Measurements from ENCODE around the gene THBS3. TPM values are rescaled to one million over a fixed set of nuclear protein-coding genes. Genes with fewer than 3 reads are reported as not detected.
A peak's percentile ranks its signal among the peaks of the same experiment; 100 is the strongest.

Gene THBS3
- polyA plus RNA-seq, 1 donor (not counting 4 experiments of a cell fraction or from before 2014, with no cell fraction given), result 16.2 TPM

- FAIRE-seq, result no peak
Measured at GRCh38 chr1:155254228-155254713, 46.6 kb upstream of the THBS3 start.

GRCh38 chr1:155253797-155254196 is 46.1 kb upstream of the THBS3 start:
- DNase-seq (ENCODE audit: low read depth, low spot score) (no peak), FAIRE-seq (peak; percentile 60)
- Histone ChIP-seq H3K9ac (ENCODE audit: control insufficient read depth, extremely low read depth, insufficient read depth, low read length) (peak overlapping the region; percentile 77), H4K20me1 (ENCODE audit: control insufficient read depth, extremely low read depth, insufficient read depth, low read length) (no peaks in the 10 kb centered on the region), H3K4me2 (ENCODE audit: control insufficient read depth, extremely low read depth, insufficient read depth, low read depth, low read length) (peak overlapping the region; percentile 94), H3K9me3 (ENCODE audit: control insufficient read depth, low read depth, low read length) (no peaks in the 10 kb centered on the region), H3K4me1 (ENCODE audit: control insufficient read depth, extremely low read depth, insufficient read depth, low read length) (peaks cover 19% of the 10 kb centered on the region), H3K36me3 (ENCODE audit: control insufficient read depth in 2 of 2, extremely low read depth in 1 of 2, insufficient read depth in 2 of 2, low read length in 2 of 2) (peaks cover 7 to 14% of the 10 kb centered on the region in 2 experiments), H3K9me1 (ENCODE audit: control insufficient read depth, extremely low read depth, insufficient read depth, low read length) (no peaks in the 10 kb centered on the region), H3K79me2 (ENCODE audit: control insufficient read depth, insufficient read depth, low read length) (peaks cover 13% of the 10 kb centered on the region), H2AFZ (ENCODE audit: control insufficient read depth, low read length) (no peak overlapping the region), H3K27ac (ENCODE audit: control insufficient read depth, insufficient read depth, low read length) (no peak overlapping the region), H3K27me3 (ENCODE audit: control insufficient read depth, extremely low read depth, insufficient read depth, low read length) (no peaks in the 10 kb centered on the region), H3K4me3 (ENCODE audit: control insufficient read depth in 2 of 3, extremely low read depth in 1 of 3, insufficient read depth in 2 of 3, low read depth in 1 of 3, low read length in 3 of 3) (peak overlapping the region; percentile 77 to 83 (median 81))
- no peak for TF ChIP-seq EZH2 (IDR thresholded peaks at IDR 0.05; ENCODE audit: low read length)
- no peak for TF ChIP-seq CTCF (optimal IDR thresholded peaks at IDR 0.05 in 1 of 3, IDR thresholded peaks at IDR 0.05 in 1 of 3, conservative IDR thresholded peaks at IDR 0.05 in 1 of 3; ENCODE audit: extremely low read depth in 1 of 3, insufficient read depth in 2 of 3, low read length in 3 of 3)
- dilution Hi-C loops (cut with MboI; ENCODE audit: extremely low pct_ligation_motif_present, low sequenced_read_pairs), result no loop called here

More at GRCh38 chr1:155254228-155254713, 46.6 kb upstream of the THBS3 start:
- TF ChIP-seq EZH2 (IDR thresholded peaks at IDR 0.05; ENCODE audit: low read length), result no peak
- TF ChIP-seq CTCF (optimal IDR thresholded peaks at IDR 0.05 in 1 of 3, IDR thresholded peaks at IDR 0.05 in 1 of 3, conservative IDR thresholded peaks at IDR 0.05 in 1 of 3; ENCODE audit: extremely low read depth in 1 of 3, insufficient read depth in 2 of 3, low read length in 3 of 3), result no peak
- no peak for DNase-seq (ENCODE audit: low read depth, low spot score)
- H3K4me1 ChIP-seq (ENCODE audit: control insufficient read depth, extremely low read depth, insufficient read depth, low read length), result peaks cover 19% of the 10 kb centered on the region
- H2AFZ ChIP-seq (ENCODE audit: control insufficient read depth, low read length), result peak overlapping the region; percentile 26
- dilution Hi-C loops (cut with MboI; ENCODE audit: extremely low pct_ligation_motif_present, low sequenced_read_pairs), result no loop called here
- peak overlapping the region; percentile 94 for H3K4me2 ChIP-seq (ENCODE audit: control insufficient read depth, extremely low read depth, insufficient read depth, low read depth, low read length)
- H3K79me2 ChIP-seq (ENCODE audit: control insufficient read depth, insufficient read depth, low read length), result peaks cover 13% of the 10 kb centered on the region
- no peaks in the 10 kb centered on the region for H4K20me1 ChIP-seq (ENCODE audit: control insufficient read depth, extremely low read depth, insufficient read depth, low read length)
- H3K9ac ChIP-seq (ENCODE audit: control insufficient read depth, extremely low read depth, insufficient read depth, low read length), result peak overlapping the region; percentile 77
- peaks cover 7 to 14% of the 10 kb centered on the region in 2 experiments for H3K36me3 ChIP-seq (ENCODE audit: control insufficient read depth in 2 of 2, extremely low read depth in 1 of 2, insufficient read depth in 2 of 2, low read length in 2 of 2)
- no peaks in the 10 kb centered on the region for H3K9me1 ChIP-seq (ENCODE audit: control insufficient read depth, extremely low read depth, insufficient read depth, low read length)
- H3K27me3 ChIP-seq (ENCODE audit: control insufficient read depth, extremely low read depth, insufficient read depth, low read length), result no peaks in the 10 kb centered on the region
- peak overlapping the region; percentile 77 to 83 (median 81) for H3K4me3 ChIP-seq (ENCODE audit: control insufficient read depth in 2 of 3, extremely low read depth in 1 of 3, insufficient read depth in 2 of 3, low read depth in 1 of 3, low read length in 3 of 3)
- no peak overlapping the region for H3K27ac ChIP-seq (ENCODE audit: control insufficient read depth, insufficient read depth, low read length)
- no peaks in the 10 kb centered on the region for H3K9me3 ChIP-seq (ENCODE audit: control insufficient read depth, low read depth, low read length)
